Ovary (tissue), 3 donors: ENCODE data around the gene AP3B2.

Source experiments
- EP300 ChIP-seq: sonication (generic); formaldehyde crosslinking; IDR thresholded peaks from one replicate; pipeline ENCODE4 v1.6.1; 2017; ENCODE audit warnings: antibody characterized with exemption
- TF ChIP-seq, protein P1 (sequence below), 3 donors: fragments of 450-650 bp in 2 of 3; fragments of 200-600 bp in 1 of 3; IDR thresholded peaks; one replicate each; pipeline versions ENCODE4 v1.5.1 to v1.8.0; 2016 to 2022; ENCODE audit warnings: antibody characterized with exemption in 3 of 3, mild to moderate bottlenecking in 1 of 3
- donor health status: DM: no; HTN: no; CAD: no.

DNA sequence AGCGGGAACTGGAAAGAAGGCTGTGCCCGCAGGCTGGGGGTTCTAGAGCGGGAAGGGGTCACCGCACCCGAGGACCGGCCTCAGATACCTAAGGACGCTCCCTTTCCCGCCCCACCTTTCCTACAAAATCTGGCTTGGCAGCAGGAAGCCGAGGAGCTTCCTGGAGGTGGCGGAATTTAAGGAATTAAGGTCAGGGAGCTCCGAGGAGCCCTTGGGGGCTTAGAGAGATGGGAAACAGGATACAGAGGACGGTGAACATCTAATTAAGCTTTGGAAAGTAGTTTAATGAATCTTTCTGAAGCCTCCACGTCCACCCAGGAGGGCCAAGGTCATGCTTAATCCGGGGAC lies 507 bp upstream of the AP3B2 start:
- TF ChIP-seq, protein P1, sequence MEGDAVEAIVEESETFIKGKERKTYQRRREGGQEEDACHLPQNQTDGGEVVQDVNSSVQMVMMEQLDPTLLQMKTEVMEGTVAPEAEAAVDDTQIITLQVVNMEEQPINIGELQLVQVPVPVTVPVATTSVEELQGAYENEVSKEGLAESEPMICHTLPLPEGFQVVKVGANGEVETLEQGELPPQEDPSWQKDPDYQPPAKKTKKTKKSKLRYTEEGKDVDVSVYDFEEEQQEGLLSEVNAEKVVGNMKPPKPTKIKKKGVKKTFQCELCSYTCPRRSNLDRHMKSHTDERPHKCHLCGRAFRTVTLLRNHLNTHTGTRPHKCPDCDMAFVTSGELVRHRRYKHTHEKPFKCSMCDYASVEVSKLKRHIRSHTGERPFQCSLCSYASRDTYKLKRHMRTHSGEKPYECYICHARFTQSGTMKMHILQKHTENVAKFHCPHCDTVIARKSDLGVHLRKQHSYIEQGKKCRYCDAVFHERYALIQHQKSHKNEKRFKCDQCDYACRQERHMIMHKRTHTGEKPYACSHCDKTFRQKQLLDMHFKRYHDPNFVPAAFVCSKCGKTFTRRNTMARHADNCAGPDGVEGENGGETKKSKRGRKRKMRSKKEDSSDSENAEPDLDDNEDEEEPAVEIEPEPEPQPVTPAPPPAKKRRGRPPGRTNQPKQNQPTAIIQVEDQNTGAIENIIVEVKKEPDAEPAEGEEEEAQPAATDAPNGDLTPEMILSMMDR (IDR thresholded peaks at IDR 0.05) = no peak
- no peak for TF ChIP-seq EP300
